NCI-H2107 treated with DMSO at 0.1 percent for 48 hours (cell line): ENCODE measurements around the gene PDE4B.
"Not testable (repeated sequence)": the region's sequence is repeated elsewhere in the genome, so short reads cannot be mapped to it uniquely, and the experiment has no call there.

Experiments
- DNase-seq: peaks from one replicate; lab custom pipeline; 2025; ENCODE audit not compliant: unreplicated experiment; lab: John Stamatoyannopoulos, UW

Gene PDE4B

GRCh38 chr1:66043186-66043585, 250.5 kb downstream of the PDE4B start:
- DNase-seq, result no peak

- no peak for DNase-seq
These were observed 252.2 kb downstream of the PDE4B start for GRCh38 chr1:66044912-66045311.

- no peak for DNase-seq
These were observed 253.7 kb downstream of the PDE4B start for GRCh38 chr1:66046415-66046814.

GRCh38 chr1:66048011-66048410, 255.3 kb downstream of the PDE4B start:
- DNase-seq, result no peak

GRCh38 chr1:66050123-66050522, 257.4 kb downstream of the PDE4B start:
- no peak for DNase-seq

GRCh38 chr1:66050633-66051032, 257.9 kb downstream of the PDE4B start:
- no peak for DNase-seq

GRCh38 chr1:66055092-66055491, 262.4 kb downstream of the PDE4B start:
- no peak for DNase-seq

GRCh38 chr1:66057448-66057847, 264.8 kb downstream of the PDE4B start:
- not testable (repeated sequence) for DNase-seq

GRCh38 chr1:66058558-66058957, 265.9 kb downstream of the PDE4B start:
- no peak for DNase-seq

GRCh38 chr1:66067219-66067618, 274.5 kb downstream of the PDE4B start:
- not testable (repeated sequence) for DNase-seq

GRCh38 chr1:66069976-66070876, 277.5 kb downstream of the PDE4B start:
- DNase-seq, result no peak

GRCh38 chr1:66073388-66073787, 280.7 kb downstream of the PDE4B start:
- DNase-seq, result no peak

GRCh38 chr1:66074147-66074546, 281.5 kb downstream of the PDE4B start:
- DNase-seq, result no peak

GRCh38 chr1:66078412-66078811, 285.7 kb downstream of the PDE4B start:
- no peak for DNase-seq

GRCh38 chr1:66083003-66083402, 290.3 kb downstream of the PDE4B start:
- DNase-seq, result no peak

- DNase-seq, result no peak
These were observed 291.7 kb downstream of the PDE4B start for GRCh38 chr1:66084442-66084841.

- DNase-seq, result no peak
These were observed 292.9 kb downstream of the PDE4B start for GRCh38 chr1:66085600-66085999.

- DNase-seq, result no peak
These were observed 296.1 kb downstream of the PDE4B start for GRCh38 chr1:66088787-66089186.

- no peak for DNase-seq
These were observed 298.3 kb downstream of the PDE4B start for GRCh38 chr1:66090859-66091457.

GRCh38 chr1:66095190-66095589, 302.5 kb downstream of the PDE4B start:
- no peak for DNase-seq

- DNase-seq, result not testable (repeated sequence)
These were observed 308.3 kb downstream of the PDE4B start for GRCh38 chr1:66100959-66101358.

- DNase-seq, result not testable (repeated sequence)
These were observed 311.4 kb downstream of the PDE4B start for GRCh38 chr1:66104076-66104475.
